HG02588 (cell line): ENCODE results near the gene FYN.

ENCODE experiments used
- ATAC-seq: cut with Tn5 transposase; IDR thresholded peaks from one replicate; pipeline ENCODE4 v1.9.1; 2021; ENCODE audit warnings: mild to moderate bottlenecking, moderate library complexity; ENCODE audit not compliant: unreplicated experiment

FYN gene

DNA sequence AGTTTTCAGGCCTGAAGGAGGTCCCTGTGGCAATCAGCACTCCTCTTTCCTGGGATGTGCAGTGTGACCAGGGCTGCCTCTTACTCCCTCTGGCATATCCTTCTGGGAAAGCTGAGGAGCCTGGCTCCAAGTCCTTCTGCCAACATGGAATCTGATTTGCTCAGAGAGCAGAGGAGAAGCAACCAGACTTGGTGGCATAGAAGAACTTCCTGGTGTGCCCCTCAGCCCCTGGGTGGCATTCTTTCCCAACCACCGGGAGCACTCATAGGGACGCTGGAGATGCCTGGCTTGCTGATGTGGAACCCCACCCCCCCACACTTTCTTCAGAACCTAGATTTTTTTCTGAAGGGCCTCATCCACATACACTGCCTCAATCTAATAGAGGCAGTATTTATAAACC, 160.0 kb downstream of the FYN start:
- ATAC-seq = no peak

GRCh38 chr6:111711984-111712752, 161.1 kb downstream of the FYN start:
- ATAC-seq = no peak

DNA sequence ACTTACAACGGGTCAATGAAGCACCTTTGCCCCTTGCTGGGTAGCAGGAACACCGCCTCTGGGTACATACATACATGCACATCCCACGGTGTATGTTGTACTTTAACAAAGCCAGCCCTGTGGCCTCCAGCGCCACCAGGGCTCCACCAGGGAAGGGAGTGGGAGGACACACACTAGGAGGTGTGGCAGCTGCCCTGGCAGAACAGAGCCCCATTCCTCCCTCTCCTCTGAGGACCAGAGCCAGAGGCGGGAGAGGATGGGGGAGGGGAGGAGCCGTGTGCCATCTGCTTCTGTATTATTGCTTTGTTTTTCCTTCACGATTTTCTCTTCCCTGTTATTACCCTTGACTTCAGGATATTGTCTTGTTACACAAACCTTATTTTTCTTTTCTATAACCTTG, 161.8 kb downstream of the FYN start:
- no peak for ATAC-seq

DNA sequence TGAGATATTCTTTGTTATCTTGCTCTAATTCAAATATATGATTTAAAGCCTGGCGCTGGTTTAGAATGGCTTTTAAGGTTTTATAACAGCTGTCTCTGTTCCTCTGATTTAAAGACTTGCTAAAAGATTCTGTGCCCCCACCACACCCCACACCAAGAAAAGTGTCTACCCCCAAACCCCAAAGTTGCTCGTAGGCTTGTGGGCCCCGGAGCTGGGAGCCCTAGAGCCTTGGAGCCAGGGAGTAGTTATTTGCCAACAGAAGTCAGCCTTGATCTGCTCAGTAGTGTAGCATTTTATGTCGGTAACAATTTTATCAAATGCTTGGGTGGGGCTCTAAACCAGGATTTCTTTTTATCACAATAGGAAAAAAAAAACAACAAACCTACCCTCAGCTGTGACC, 162.3 kb downstream of the FYN start:
- ATAC-seq = no peak

GRCh38 chr6:111710439-111710838, 162.8 kb downstream of the FYN start:
- no peak for ATAC-seq

DNA sequence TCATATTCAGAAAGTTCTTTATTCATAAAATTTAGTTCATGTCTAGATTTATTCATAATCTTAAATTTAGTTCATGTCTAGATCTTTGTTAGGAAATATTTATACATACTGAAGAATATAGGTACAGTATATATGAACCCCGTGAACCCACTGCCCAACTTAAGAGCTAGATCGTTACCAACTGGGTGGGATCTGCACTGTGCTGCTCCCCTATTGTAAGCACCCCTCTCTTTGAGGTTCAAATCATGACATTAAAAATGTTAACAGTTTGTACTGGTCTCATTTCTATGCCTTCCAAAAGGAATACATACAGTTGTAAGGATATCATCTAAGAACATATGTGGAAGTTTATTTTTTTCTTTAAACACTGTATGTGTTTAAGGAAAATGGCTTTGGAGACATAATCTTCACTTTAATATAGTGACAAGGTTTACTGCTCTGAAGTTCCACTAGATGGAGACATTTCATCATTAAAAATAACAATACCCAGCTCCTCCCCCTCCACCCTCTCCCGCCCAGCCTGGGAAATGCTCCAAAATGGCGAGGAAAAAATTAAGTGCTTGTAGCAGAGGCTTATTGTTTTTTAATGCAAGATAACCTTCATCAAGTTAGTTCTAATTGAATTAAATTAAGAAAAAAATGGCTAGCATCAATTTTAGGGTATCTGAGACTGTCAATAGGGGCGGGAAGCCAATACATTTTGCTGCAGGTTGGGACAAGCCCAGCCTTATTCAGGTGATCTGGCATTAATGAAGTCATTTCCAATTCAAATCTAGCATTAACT, 163.4 kb downstream of the FYN start:
- peak; percentile 82 for ATAC-seq

- no peak for ATAC-seq
Observed at GRCh38 chr6:111709201-111709600, 164.1 kb downstream of the FYN start.

DNA sequence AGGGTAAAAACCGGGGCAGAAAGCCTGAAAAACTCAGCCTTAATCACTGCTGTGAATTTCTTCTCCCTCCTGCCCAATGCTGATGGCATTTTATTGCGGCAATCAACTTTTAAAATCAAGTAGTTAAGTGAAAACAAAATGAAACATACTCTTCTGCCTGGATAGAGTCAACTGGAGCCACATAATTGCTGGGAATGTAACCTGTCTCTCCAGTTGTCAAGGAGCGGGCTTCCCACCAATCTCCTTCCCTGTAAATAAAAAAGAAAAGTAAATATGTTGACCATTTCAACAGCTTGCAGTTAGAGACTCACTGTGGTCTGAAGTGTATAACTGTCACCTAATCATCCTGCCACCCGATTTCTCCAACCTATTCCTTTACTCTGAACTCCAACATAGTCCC, 165.5 kb downstream of the FYN start:
- no peak for ATAC-seq

DNA sequence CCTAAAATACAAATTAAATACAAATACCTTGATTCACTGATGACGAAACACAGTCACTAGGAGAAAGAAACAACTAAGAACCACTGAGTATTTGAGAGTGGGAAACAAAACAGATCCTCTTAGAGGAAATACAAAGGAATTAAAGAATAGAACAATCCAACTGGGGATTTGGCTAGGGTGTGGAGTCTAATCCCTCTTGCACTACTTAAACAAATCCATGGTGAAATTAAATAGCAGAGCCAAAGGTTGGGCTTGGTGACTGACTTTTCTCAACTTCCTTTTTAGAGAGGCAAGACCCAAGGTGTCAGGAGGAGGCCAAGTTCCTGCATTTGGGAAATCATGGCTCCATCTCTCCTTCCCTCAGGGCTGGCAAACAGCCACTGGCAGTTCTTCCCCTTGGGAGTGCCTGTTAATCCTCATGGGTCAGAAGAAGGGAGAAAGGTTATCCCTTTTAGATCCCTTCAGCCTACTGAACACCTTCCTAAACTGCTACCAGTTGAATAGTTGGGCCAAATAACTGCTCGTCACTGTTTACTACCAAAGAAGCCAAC, 166.3 kb downstream of the FYN start:
- no peak for ATAC-seq

DNA sequence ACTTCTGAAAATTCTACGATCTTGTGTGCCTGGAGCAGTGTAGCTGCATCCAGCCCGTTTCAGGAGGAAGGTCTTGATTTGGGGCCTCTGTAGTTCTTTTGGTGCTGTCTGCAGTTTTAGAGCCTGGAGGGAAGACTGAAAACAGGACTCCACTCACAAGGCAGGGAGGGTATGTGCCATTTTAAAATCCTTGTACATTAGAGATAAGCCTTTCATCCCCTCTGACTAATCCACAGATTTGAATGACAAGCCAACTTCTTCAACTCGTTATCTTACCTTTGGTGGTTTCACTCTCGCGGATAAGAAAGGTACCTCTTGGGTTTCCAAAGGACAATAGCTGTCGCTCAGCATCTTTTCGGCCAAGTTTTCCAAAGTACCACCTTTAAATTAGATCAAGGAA, 169.5 kb downstream of the FYN start:
- no peak for ATAC-seq

DNA sequence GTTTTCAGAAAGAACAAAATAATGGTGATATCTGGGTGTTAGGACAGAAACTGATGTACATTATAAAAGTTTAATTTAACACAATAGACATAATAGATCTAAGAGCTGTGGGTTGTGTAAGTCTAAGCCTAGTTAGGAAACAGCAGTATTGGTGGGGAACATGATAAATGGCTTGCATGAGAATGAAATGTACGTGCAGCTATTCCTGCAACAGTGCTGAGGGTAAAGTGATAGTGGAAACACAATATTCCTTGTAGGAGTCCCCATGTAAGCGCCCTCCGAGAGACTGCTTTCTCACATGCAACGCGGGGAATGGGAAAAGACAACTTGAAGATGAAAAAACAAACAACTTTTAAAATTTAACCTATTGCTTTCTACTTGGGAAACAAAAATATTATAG, 171.0 kb downstream of the FYN start:
- no peak for ATAC-seq

- no peak for ATAC-seq
Observed at GRCh38 chr6:111701146-111701545, 172.1 kb downstream of the FYN start.

DNA sequence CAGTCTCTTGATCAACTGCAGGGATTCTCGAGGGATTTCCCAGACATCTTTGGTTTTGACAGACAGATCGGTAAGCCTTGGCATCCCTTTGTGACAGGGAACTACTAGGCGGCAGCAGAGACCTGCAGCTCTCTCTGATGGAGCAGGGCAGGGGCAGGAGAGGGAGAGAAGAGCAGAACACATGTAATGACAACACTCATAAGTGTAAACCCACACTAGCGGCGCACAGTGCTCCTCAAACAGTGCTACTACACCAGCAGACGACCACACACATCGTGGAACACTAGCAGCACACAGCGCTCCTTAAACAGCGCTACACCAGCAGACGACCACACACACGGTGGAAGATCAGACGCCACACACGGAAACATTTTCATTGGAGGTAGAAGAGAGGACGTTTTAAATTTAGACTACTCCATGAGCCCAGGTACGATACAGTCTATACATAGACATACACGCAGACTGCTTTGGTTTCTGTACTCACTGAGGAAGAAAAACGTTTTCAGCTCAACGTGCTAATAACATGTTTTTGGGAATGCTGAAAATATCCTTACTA, 173.0 kb downstream of the FYN start:
- ATAC-seq = no peak

- no peak for ATAC-seq
Observed at GRCh38 chr6:111699123-111699522, 174.1 kb downstream of the FYN start.

DNA sequence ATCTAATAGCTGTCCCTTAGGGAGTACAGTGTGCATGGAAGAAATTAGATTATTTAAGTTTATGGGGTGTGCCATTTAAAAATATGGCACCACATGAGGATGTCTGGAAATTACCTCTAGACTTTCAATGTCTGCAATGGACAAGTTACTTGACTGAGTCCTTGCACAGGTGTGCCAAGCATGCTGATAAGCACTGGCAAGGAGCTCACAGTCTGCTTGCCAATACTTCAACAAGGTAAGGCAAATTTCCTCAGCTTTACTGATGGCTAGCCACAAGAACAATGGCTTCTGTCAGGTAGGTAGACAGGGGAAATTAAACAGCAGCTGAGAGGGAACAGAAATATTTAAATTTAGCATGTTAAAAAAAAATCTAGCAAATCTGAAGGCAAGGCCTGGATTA, 176.4 kb downstream of the FYN start:
- no peak for ATAC-seq

- no peak for ATAC-seq
Observed at GRCh38 chr6:111692327-111693164, 180.7 kb downstream of the FYN start.

DNA sequence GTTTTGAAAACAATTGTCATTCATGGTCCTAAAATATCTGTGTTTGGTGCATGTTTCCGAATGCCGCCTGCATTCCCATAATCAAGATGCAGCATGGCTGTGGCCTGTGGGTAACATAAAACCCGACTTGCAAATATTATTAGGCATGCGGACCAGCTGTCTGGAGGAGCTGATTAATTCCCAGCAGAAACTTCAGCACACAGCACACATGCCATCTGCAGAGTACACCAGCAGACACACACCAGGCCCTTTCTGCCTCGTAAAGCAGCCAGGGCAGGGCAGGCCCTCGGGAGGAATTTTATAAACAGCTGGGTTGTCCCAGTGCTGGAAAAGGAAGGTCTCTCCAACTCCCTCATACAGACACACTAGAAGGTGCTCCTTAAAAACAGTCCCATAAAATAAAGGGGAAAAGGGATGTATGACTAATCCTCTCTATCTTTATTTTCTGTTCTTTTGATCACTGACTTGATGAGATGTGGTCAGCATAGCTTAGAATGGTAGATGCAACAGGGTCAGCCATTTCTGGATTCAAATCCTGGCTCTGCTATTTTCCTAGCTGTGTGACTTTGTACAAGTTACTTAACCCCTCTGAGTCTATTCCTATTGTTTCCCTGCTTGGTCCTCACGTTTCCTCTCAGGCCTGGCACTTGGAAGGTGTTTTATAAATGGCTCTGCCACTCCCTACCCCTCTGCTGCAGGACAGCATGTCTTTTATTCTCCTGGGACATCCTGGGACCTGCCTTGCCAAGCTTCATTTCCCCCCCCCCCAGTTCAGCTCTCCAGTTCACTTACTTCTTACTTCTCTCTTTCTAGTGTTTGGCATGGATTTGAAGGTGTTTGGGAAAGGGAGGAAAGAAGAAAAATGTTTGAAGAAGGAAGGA, 181.7 kb downstream of the FYN start:
- ATAC-seq = no peak

DNA sequence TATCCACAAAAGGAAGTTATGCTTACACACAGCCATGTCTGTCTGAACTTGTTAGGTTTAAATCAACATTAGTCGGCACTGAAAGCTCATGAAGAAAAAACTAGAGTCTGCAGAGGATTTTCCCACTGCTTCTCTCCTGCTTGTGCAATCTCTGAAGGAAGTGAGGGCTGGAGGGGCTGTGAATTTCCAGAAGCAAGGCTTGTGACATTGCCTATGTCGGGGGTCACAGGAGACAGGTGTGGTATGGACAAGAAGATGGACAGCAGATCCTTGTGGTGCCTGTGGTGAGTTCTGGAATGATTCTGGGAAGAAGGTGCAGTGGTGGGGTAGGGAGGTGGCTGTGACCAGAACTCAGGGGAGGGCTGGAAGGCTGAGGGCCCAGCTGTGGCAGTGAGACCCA, 183.3 kb downstream of the FYN start:
- ATAC-seq = no peak

DNA sequence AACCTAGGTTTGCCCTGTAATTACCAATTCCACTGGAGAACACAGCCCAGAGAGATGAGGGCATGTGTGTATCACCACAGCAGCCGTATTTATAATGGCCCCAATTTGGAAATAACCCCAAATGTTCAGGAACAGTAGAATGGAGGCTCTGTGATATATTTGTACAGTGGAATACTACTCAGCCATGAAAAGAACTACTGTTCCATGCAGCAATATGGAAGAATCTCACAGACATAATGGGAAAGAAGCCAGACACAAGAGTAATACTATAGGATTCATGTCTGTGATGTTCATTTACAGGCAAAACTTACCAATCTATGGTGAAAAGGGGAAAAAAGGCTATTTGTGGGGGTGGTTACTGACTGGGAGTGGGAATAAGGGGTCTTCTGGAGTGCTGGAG, 183.8 kb downstream of the FYN start:
- no peak for ATAC-seq

DNA sequence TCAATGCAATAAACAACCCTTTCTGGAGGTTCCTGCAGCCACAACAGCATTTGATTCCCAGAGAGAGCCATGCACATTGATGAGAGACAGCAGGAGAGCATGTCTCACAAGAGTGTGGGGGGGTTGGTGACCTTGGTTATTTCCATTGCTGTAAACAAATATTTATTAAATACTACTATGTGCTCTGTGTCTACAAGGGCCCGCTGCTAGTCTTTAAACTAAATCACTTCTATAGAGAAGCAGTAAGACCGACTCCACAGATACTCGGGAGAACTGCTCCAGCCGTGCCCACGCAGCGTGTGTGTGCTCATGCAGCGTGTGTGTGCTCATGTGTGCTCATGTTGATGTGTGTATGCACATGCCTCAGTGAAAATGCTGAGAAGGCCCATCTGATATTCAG, 184.9 kb downstream of the FYN start:
- no peak for ATAC-seq
